Esophagus muscularis mucosa (tissue), 4 donors: ENCODE data around the gene SPRED1.

Source experiments
- EP300 ChIP-seq: sonication (generic); formaldehyde crosslinking; IDR thresholded peaks from one replicate; pipeline ENCODE4 v1.6.1; 2017; ENCODE audit warnings: antibody characterized with exemption
- POLR2A ChIP-seq: fragments of 450-650 bp; IDR thresholded peaks from one replicate; pipeline ENCODE4 v1.6.1; 2017; ENCODE audit warnings: antibody characterized with exemption, moderate library complexity, mild to moderate bottlenecking, low read depth
- TF ChIP-seq, protein P1 (sequence below), 3 experiments: fragments of 200-600 bp in 2 of 3; fragments of 450-650 bp in 1 of 3; sonication (generic) in 2 of 3; IDR thresholded peaks; one replicate each; pipeline ENCODE4 v1.5.1; 2017 to 2019; ENCODE audit warnings: antibody characterized with exemption in 3 of 3, mild to moderate bottlenecking in 2 of 3, moderate library complexity in 1 of 3

DNA sequence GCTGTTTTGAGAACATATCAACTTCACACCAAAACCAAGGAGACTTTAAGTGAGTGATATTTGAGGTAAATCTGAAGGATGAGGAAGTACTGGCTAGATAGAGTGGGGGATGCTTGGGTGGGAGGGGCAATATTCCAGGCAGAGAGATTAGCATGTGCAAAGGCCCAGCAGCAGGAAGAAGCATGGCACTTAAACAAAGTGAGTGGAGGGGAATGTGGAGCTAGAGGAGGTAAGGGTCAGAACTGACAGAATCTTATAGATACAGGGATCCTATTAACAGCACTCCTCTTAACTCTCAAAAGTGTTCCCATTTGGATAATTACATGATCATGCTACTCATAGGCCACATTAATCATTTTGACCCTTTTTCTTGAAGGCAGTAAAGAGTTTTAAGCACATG is 41.4 kb upstream of the SPRED1 start:
- TF ChIP-seq, protein P1, sequence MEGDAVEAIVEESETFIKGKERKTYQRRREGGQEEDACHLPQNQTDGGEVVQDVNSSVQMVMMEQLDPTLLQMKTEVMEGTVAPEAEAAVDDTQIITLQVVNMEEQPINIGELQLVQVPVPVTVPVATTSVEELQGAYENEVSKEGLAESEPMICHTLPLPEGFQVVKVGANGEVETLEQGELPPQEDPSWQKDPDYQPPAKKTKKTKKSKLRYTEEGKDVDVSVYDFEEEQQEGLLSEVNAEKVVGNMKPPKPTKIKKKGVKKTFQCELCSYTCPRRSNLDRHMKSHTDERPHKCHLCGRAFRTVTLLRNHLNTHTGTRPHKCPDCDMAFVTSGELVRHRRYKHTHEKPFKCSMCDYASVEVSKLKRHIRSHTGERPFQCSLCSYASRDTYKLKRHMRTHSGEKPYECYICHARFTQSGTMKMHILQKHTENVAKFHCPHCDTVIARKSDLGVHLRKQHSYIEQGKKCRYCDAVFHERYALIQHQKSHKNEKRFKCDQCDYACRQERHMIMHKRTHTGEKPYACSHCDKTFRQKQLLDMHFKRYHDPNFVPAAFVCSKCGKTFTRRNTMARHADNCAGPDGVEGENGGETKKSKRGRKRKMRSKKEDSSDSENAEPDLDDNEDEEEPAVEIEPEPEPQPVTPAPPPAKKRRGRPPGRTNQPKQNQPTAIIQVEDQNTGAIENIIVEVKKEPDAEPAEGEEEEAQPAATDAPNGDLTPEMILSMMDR (IDR thresholded peaks at IDR 0.05) = no peak
- TF ChIP-seq EP300 = no peak
- no peak for TF ChIP-seq POLR2A
